Neural crest cell (in vitro differentiated cells): ENCODE data around the gene RNF39. TPM values are rescaled to one million over a fixed set of nuclear protein-coding genes. Genes with fewer than 3 reads are reported as not detected.

Experiments
- DNase-seq: peaks from one replicate; pipeline ENCODE4 v3.0.0; 2021; ENCODE audit warnings: low read depth, mixed read lengths, low spot score
- H3K27ac Mint-ChIP-seq: one replicate; pipeline ENCODE4 v1.8.0; 2021; ENCODE audit warnings: mild to moderate bottlenecking, mixed read lengths; ENCODE audit not compliant: unreplicated experiment
- H3K27me3 Mint-ChIP-seq: 2 replicates; pipeline ENCODE4 v1.8.0; 2021; ENCODE audit warnings: low read depth, mild to moderate bottlenecking, mixed read lengths
- H3K36me3 Mint-ChIP-seq: 2 replicates; pipeline ENCODE4 v1.8.0; 2021; ENCODE audit warnings: low read depth, mild to moderate bottlenecking, mixed read lengths
- H3K4me1 Mint-ChIP-seq: 2 replicates; pipeline ENCODE4 v1.8.0; 2021; ENCODE audit warnings: mixed read lengths
- H3K4me3 Mint-ChIP-seq: one replicate; pipeline ENCODE4 v1.8.0; 2021; ENCODE audit warnings: mild to moderate bottlenecking, mixed read lengths
- H3K9me3 Mint-ChIP-seq: 2 replicates; pipeline ENCODE4 v1.8.0; 2021; ENCODE audit warnings: mixed read lengths
- CTCF ChIP-seq: fragments of 200-600 bp; sonication (generic); conservative IDR thresholded peaks from 2 replicates; pipeline ENCODE4 v1.5.0; 2021; ENCODE audit warnings: antibody characterized with exemption, mild to moderate bottlenecking
- total RNA-seq: library from RNA; stranded (reverse); gene quantifications from 2 replicates; pipeline ENCODE4 v1.2.1, GENCODE V29; 2021

The RNF39 gene
- total RNA-seq, 1 donor from 2014 or later: not detected

GRCh38 chr6:30074331-30075093, 1.1 kb downstream of the RNF39 start:
- H3K4me3 Mint-ChIP-seq: peak overlapping the region; percentile 42
- peaks cover 98% of the 10 kb centered on the region for H3K27me3 Mint-ChIP-seq
- DNase-seq: no peak
- peaks cover 16% of the 10 kb centered on the region for H3K36me3 Mint-ChIP-seq
- peaks cover 14% of the 10 kb centered on the region for H3K4me1 Mint-ChIP-seq
- no peak overlapping the region for H3K27ac Mint-ChIP-seq
- no peaks in the 10 kb centered on the region for H3K9me3 Mint-ChIP-seq
- no peak for TF ChIP-seq CTCF

- DNase-seq: no peak
- Mint-ChIP-seq H3K36me3 (peaks cover 16% of the 10 kb centered on the region), H3K27ac (no peak overlapping the region), H3K4me1 (peaks cover 14% of the 10 kb centered on the region), H3K4me3 (peak overlapping the region; percentile 25), H3K27me3 (peaks cover 94% of the 10 kb centered on the region), H3K9me3 (no peaks in the 10 kb centered on the region)
- TF ChIP-seq CTCF: no peak
These were observed 1.9 kb downstream of the RNF39 start for GRCh38 chr6:30073489-30074235.

GRCh38 chr6:30071858-30072257, 3.7 kb downstream of the RNF39 start:
- peak overlapping the region; percentile 63 for H3K4me3 Mint-ChIP-seq

GRCh38 chr6:30071081-30071818, 4.3 kb downstream of the RNF39 start:
- DNase-seq: no peak
- Mint-ChIP-seq H3K4me3 (peak overlapping the region; percentile 63), H3K9me3 (no peaks in the 10 kb centered on the region), H3K27ac (no peak overlapping the region), H3K36me3 (peaks cover 16% of the 10 kb centered on the region), H3K27me3 (peaks cover 81% of the 10 kb centered on the region), H3K4me1 (peaks cover 35% of the 10 kb centered on the region)
- no peak for TF ChIP-seq CTCF

More at GRCh38 chr6:30071858-30072257, 3.7 kb downstream of the RNF39 start:
- no peak for TF ChIP-seq CTCF
- Mint-ChIP-seq H3K9me3 (no peaks in the 10 kb centered on the region), H3K27ac (no peak overlapping the region), H3K4me1 (peaks cover 29% of the 10 kb centered on the region), H3K27me3 (peaks cover 87% of the 10 kb centered on the region), H3K36me3 (peaks cover 16% of the 10 kb centered on the region)
- no peak for DNase-seq

- peak overlapping the region; percentile 95 for H3K27ac Mint-ChIP-seq
- TF ChIP-seq CTCF: no peak
- no peak for DNase-seq
These were observed 8.0 kb downstream of the RNF39 start for GRCh38 chr6:30067460-30068139.

More at GRCh38 chr6:30067460-30068139, 8.0 kb downstream of the RNF39 start:
- Mint-ChIP-seq H3K4me1 (peaks cover 36% of the 10 kb centered on the region), H3K36me3 (peaks cover 14% of the 10 kb centered on the region), H3K27me3 (peaks cover 44% of the 10 kb centered on the region), H3K9me3 (no peaks in the 10 kb centered on the region), H3K4me3 (peak overlapping the region; percentile 96)
